Testis (tissue), 2 donors: Measurements from ENCODE around the gene JAKMIP1.

Experiments used
- POLR2A ChIP-seq: fragments of 450-650 bp; IDR thresholded peaks from one replicate; pipeline ENCODE4 v1.6.1; 2017; ENCODE audit warnings: antibody characterized with exemption, mild to moderate bottlenecking, moderate library complexity
- TF ChIP-seq, protein P1 (sequence below), 3 experiments: fragments of 450-650 bp in 2 of 3; fragments of 200-600 bp in 1 of 3; sonication (generic) in 1 of 3; IDR thresholded peaks; one replicate each; pipeline ENCODE4 v1.5.1; 2016 to 2019; ENCODE audit warnings: antibody characterized with exemption in 3 of 3, mild to moderate bottlenecking in 2 of 3, moderate library complexity in 1 of 3

DNA sequence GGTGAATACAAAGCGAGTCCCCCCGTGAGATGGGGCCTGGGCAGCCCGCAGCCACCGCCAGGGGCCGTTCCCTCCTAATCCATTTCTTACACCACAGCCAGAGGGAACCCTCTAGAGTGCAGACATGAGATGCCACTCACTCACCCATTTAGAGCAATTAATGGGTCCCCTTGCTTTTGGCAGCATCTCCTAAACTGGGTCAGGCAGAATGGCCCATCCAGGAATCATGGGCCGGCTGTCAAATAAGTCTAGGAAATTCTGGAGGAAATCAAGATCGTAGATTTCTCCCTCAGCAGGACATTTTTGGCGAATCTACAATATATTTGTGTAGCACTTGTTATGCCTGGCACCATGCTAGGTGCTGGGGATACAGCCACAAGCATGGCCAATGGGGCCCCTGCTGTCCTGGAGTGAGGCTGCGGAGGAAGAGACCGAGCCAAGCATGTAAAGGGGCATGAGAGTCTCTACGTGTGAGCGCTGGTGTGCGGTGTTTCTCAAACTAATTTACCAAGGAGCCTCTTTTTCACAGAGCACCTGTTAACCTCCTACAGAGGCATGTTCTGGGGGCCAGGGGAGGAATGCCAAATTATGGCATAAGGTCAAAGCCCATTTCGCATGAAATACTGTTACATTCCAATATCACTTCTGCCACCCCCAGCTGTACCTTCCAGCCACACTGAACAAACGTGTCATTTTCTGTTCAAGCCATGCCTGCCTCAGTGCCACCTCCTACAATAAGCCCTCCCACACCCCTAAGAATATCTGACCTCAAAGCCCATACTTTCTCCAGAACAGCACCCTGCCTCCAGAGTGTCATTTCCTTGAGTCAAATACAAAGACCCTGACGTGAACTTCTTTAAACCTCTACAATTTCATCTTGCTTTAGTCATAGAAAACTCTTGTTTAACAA, 28.1 kb upstream of the JAKMIP1 start:
- TF ChIP-seq, protein P1, sequence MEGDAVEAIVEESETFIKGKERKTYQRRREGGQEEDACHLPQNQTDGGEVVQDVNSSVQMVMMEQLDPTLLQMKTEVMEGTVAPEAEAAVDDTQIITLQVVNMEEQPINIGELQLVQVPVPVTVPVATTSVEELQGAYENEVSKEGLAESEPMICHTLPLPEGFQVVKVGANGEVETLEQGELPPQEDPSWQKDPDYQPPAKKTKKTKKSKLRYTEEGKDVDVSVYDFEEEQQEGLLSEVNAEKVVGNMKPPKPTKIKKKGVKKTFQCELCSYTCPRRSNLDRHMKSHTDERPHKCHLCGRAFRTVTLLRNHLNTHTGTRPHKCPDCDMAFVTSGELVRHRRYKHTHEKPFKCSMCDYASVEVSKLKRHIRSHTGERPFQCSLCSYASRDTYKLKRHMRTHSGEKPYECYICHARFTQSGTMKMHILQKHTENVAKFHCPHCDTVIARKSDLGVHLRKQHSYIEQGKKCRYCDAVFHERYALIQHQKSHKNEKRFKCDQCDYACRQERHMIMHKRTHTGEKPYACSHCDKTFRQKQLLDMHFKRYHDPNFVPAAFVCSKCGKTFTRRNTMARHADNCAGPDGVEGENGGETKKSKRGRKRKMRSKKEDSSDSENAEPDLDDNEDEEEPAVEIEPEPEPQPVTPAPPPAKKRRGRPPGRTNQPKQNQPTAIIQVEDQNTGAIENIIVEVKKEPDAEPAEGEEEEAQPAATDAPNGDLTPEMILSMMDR (IDR thresholded peaks at IDR 0.05): no peak
- TF ChIP-seq POLR2A: no peak
